Trophoblast cell (in vitro differentiated cells and primary cell): ENCODE data around the gene RPL10A.

Experiments
- DNase-seq, 2 donors: peaks; one replicate each; pipeline ENCODE4 v3.0.0-alpha.2; 2016
- H2AFZ ChIP-seq: 2 replicates; pipeline ENCODE4 v1.6.1; 2013; ENCODE audit warnings: low read length, moderate library complexity, mild to moderate bottlenecking; ENCODE audit not compliant: insufficient read depth, poor library complexity
- H2AK5ac ChIP-seq: 2 replicates; pipeline ENCODE4 v1.6.1; 2013; ENCODE audit warnings: mild to moderate bottlenecking, low read length
- H2BK120ac ChIP-seq: 2 replicates; pipeline ENCODE4 v1.6.1; 2013; ENCODE audit warnings: low read length, mild to moderate bottlenecking, moderate library complexity; ENCODE audit not compliant: insufficient read depth, poor library complexity
- H2BK12ac ChIP-seq: 2 replicates; pipeline ENCODE4 v1.6.1; 2013; ENCODE audit warnings: mild to moderate bottlenecking, low read length, moderate library complexity
- H2BK5ac ChIP-seq: 2 replicates; pipeline ENCODE4 v1.6.1; 2013; ENCODE audit warnings: low read length, low read depth, moderate library complexity, mild to moderate bottlenecking; ENCODE audit not compliant: poor library complexity
- H3K14ac ChIP-seq: 2 replicates; pipeline ENCODE4 v1.6.1; 2013; ENCODE audit warnings: mild to moderate bottlenecking, low read length
- H3K18ac ChIP-seq: 2 replicates; pipeline ENCODE4 v1.6.1; 2013; ENCODE audit warnings: mild to moderate bottlenecking, low read length
- H3K23ac ChIP-seq: 2 replicates; pipeline ENCODE4 v1.6.1; 2013; ENCODE audit warnings: low read length
- H3K27ac ChIP-seq: 2 replicates; pipeline ENCODE4 v1.5.1; 2013; ENCODE audit warnings: low read depth, mild to moderate bottlenecking, inconsistent platforms, low read length, moderate library complexity
- H3K27me3 ChIP-seq: 2 replicates; pipeline ENCODE4 v1.6.1; 2013; ENCODE audit warnings: inconsistent platforms, mild to moderate bottlenecking, low read length, moderate library complexity; ENCODE audit not compliant: insufficient read depth
- H3K36me3 ChIP-seq, 2 experiments: 1 replicate in 1 of 2; 2 replicates in 1 of 2; pipeline ENCODE4 v1.6.1; 2013; ENCODE audit warnings: low read length in 2 of 2, mild to moderate bottlenecking in 2 of 2, moderate library complexity in 1 of 2; ENCODE audit not compliant: insufficient read depth in 2 of 2, control insufficient read depth in 1 of 2
- H3K4ac ChIP-seq: 2 replicates; pipeline ENCODE4 v1.6.1; 2013; ENCODE audit warnings: low read depth, mild to moderate bottlenecking, low read length, moderate library complexity
- H3K4me1 ChIP-seq, 2 experiments: 1 replicate in 1 of 2; 2 replicates in 1 of 2; pipeline ENCODE4 v1.6.1; 2013; ENCODE audit warnings: low read length in 2 of 2, mild to moderate bottlenecking in 2 of 2, moderate library complexity in 1 of 2; ENCODE audit not compliant: insufficient read depth in 2 of 2, control insufficient read depth in 1 of 2
- H3K4me2 ChIP-seq: 2 replicates; pipeline ENCODE4 v1.6.1; 2013; ENCODE audit warnings: inconsistent platforms, mild to moderate bottlenecking, low read length, moderate library complexity
- H3K4me3 ChIP-seq: 2 replicates; pipeline ENCODE4 v1.5.1; 2013; ENCODE audit warnings: mild to moderate bottlenecking, low read depth, low read length, inconsistent platforms
- H3K79me1 ChIP-seq: one replicate; pipeline ENCODE4 v1.6.1; 2013; ENCODE audit warnings: low read length
- H3K79me2 ChIP-seq: 2 replicates; pipeline ENCODE4 v1.6.1; 2013; ENCODE audit warnings: low read length, mild to moderate bottlenecking; ENCODE audit not compliant: control insufficient read depth, insufficient read depth, poor library complexity
- H3K9ac ChIP-seq: 2 replicates; pipeline ENCODE4 v1.6.1; 2013; ENCODE audit warnings: mild to moderate bottlenecking, low read length
- H3K9me3 ChIP-seq: 2 replicates; pipeline ENCODE4 v1.6.1; 2013; ENCODE audit warnings: low read depth, mild to moderate bottlenecking, control low read depth, inconsistent platforms, low read length; ENCODE audit not compliant: insufficient read depth
- H4K12ac ChIP-seq: 2 replicates; pipeline ENCODE4 v1.6.1; 2013; ENCODE audit warnings: low read depth, mild to moderate bottlenecking, low read length, moderate library complexity
- H4K8ac ChIP-seq: 2 replicates; pipeline ENCODE4 v1.6.1; 2013; ENCODE audit warnings: low read depth, mild to moderate bottlenecking, low read length, moderate library complexity
- H4K91ac ChIP-seq: one replicate; pipeline ENCODE4 v1.6.1; 2013; ENCODE audit warnings: low read depth, mild to moderate bottlenecking, low read length, moderate library complexity
- WGBS: extraction: QIAGEN DNeasy Blood & Tissue Kit; methylation state at CpG from one replicate; pipeline ENCODE4 v1.1.7; 2013; ENCODE audit warnings: missing lambda C conversion rate; ENCODE audit not compliant: insufficient read length, insufficient coverage; ENCODE audit errors: extremely low coverage; 5-methylcytosine and 5-hydroxymethylcytosine counted together

Gene RPL10A

DNA sequence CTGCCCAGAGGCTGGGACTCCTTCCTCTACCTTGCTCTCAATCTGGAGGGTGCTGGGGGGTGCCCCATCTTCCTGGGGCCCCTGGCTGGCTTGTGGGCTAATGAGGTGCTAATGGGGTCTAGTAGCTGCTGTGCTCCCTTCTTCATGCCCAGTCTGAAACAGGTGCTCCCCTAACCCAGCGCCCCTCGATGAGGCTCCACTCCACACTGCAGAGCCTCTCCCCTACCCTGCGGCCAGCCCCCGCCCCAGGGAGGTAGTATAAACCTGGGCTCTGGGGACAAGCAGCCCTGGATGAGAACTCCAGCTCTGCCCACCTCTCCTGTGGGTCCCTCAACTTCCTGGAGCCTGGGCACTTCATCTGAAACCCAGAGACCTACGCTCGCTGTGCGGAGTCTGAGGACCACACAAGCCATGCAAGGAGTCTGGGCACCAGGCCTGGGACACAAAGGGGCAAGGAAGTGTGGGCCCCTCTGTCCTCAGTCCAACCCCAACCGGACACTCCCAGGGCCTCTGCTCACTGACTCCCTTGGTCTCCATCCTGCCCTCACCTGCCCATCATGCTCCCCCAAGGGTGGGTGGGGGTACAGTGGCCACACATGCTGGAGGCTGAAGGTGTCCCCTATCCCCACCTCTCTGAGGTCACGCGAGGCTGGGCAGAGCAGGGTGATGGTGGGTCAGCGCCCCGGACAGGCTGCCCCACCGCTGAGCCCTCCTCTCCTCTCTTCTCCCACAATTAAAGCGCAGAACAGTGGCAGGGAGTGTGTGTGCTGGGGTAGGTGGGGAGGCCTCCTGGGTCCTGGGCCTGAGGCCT, 6.1 kb downstream of the RPL10A start:
- H2BK12ac ChIP-seq: no peak overlapping the region
- H3K9ac ChIP-seq: no peak overlapping the region
- DNase-seq: no peak
- peak overlapping the region; percentile 13 for H2BK5ac ChIP-seq
- no peak overlapping the region for H2AFZ ChIP-seq
- H4K91ac ChIP-seq: no peak overlapping the region
- H3K23ac ChIP-seq: no peak overlapping the region
- no peak overlapping the region for H3K27ac ChIP-seq
- H2BK120ac ChIP-seq: no peak overlapping the region
- peaks cover 3% of the 10 kb centered on the region for H3K79me1 ChIP-seq
- H3K4ac ChIP-seq: no peak overlapping the region
- no peaks in the 10 kb centered on the region for H3K27me3 ChIP-seq
- no peak overlapping the region for H3K14ac ChIP-seq
- no peak overlapping the region for H3K4me3 ChIP-seq
- H3K4me1 ChIP-seq: peaks cover 6 to 14% of the 10 kb centered on the region in 2 experiments
- H3K79me2 ChIP-seq: peaks cover 6% of the 10 kb centered on the region
- H3K36me3 ChIP-seq: peaks cover 77 to 80% of the 10 kb centered on the region in 2 experiments
- no CpG with 5 or more reads among the region's 14 CpGs for WGBS
- H4K8ac ChIP-seq: peak overlapping the region; percentile 16
- H3K9me3 ChIP-seq: peaks cover 2% of the 10 kb centered on the region
- H4K12ac ChIP-seq: no peak overlapping the region
- no peak overlapping the region for H3K18ac ChIP-seq
- H2AK5ac ChIP-seq: no peak overlapping the region
- H3K4me2 ChIP-seq: no peak overlapping the region

DNA sequence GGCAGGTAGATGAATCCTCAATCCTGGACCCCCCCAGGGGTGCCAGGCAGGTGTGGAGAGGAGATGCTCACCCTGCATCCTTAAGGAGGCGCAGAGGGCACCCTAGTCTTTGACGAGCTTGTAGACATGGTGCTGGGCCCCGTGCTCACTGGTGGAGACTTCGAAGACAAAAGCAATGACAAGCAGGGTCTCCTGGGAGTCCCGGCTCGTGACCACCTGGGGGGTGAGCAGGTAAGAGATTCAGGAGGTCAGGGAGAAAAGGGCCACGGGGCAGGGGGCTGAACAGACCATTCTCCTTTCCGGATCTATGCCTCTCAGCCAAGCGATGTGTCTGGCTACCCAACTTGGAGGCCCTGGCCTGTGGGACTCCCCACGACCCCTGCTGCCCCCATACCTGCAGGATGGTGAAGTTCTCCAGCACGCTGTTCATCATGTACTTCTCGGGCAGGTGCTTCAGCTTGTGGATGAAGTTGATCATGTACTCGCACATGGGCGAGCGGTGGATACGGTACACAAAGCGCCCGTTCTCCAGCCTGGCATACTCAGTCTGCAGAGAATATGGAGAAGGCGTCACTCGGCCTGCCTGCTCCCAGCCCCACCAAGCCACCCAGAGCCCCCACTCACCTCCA, 6.9 kb downstream of the RPL10A start:
- Histone ChIP-seq H3K36me3 (peaks cover 78 to 80% of the 10 kb centered on the region in 2 experiments), H3K79me2 (no peaks in the 10 kb centered on the region), H3K4me2 (no peak overlapping the region), H3K9ac (no peak overlapping the region), H2AK5ac (no peak overlapping the region), H3K9me3 (peaks cover 2% of the 10 kb centered on the region), H3K23ac (no peak overlapping the region), H3K79me1 (peaks cover 3% of the 10 kb centered on the region), H3K14ac (no peak overlapping the region), H2BK12ac (no peak overlapping the region), H3K4ac (no peak overlapping the region), H3K27ac (no peak overlapping the region), H3K18ac (no peak overlapping the region), H3K27me3 (no peaks in the 10 kb centered on the region), H3K4me1 (peaks cover 6 to 10% of the 10 kb centered on the region in 2 experiments), H3K4me3 (no peak overlapping the region), H2AFZ (no peak overlapping the region), H4K91ac (no peak overlapping the region), H4K8ac (no peak overlapping the region), H2BK120ac (no peak overlapping the region), H2BK5ac (no peak overlapping the region), H4K12ac (no peak overlapping the region)
- DNase-seq: no peak
- WGBS: no CpG with 5 or more reads among the region's 20 CpGs

DNA sequence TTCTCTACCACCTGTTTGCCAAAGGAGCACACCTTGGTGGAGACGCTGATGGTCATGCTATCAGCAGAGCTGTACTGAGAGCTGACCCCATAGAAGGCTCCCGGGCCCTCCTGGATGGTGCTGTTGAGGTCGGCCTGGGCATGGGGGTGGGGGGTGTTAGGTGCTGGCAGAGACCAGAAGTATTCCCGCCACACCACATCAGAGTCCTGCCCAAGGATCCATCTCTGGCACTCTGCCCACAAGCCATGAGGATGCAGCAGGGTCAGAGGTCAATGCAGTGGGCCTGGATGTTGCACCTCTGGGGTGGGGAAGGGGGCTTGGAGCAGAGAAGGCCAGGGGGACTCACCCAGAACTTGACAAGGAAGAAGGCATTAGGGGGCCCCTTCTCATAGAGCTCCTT, 7.4 kb downstream of the RPL10A start:
- no CpG with 5 or more reads among the region's 4 CpGs for WGBS

DNA sequence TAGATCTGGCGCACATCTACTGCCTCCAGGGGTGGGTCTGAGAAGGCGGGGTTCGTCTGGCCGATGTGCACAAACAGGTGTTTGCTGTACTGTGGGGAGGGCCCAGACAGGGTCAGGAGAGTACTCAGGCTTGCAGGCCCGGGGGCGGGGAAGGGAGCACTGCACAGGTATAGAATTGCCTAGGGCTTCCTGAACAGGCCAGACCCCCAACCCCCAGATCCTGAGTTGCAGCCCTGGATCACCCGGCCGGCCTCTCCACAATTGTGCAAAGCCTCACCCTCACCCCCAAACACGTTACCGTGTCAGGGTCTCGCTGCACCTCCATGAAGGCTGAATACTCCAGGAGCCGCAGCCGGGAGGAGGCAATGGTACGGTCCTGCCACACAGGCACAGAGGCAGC, 7.8 kb downstream of the RPL10A start:
- no peaks in the 10 kb centered on the region for H3K27me3 ChIP-seq
- H2BK12ac ChIP-seq: no peak overlapping the region
- H2BK120ac ChIP-seq: no peak overlapping the region
- no peak overlapping the region for H2AFZ ChIP-seq
- no CpG with 5 or more reads among the region's 14 CpGs for WGBS
- H3K14ac ChIP-seq: no peak overlapping the region
- no peak overlapping the region for H4K91ac ChIP-seq
- H4K12ac ChIP-seq: no peak overlapping the region
- no peak overlapping the region for H4K8ac ChIP-seq
- H3K23ac ChIP-seq: no peak overlapping the region
- H2AK5ac ChIP-seq: no peak overlapping the region
- H3K79me2 ChIP-seq: no peaks in the 10 kb centered on the region
- H3K18ac ChIP-seq: peak overlapping the region; percentile 11
- no peak for DNase-seq
- H3K27ac ChIP-seq: no peak overlapping the region
- H3K4ac ChIP-seq: no peak overlapping the region
- peaks cover 81 to 86% of the 10 kb centered on the region in 2 experiments for H3K36me3 ChIP-seq
- H3K9me3 ChIP-seq: peaks cover 2% of the 10 kb centered on the region
- peaks cover 3% of the 10 kb centered on the region for H3K79me1 ChIP-seq
- H2BK5ac ChIP-seq: no peak overlapping the region
- H3K9ac ChIP-seq: no peak overlapping the region
- H3K4me3 ChIP-seq: no peak overlapping the region
- no peak overlapping the region for H3K4me2 ChIP-seq
- peaks cover 4% of the 10 kb centered on the region in 2 experiments for H3K4me1 ChIP-seq

More for the DNA sequence above, 7.4 kb downstream of the RPL10A start:
- no peaks in the 10 kb centered on the region for H3K27me3 ChIP-seq
- H2AFZ ChIP-seq: no peak overlapping the region
- H2BK120ac ChIP-seq: no peak overlapping the region
- no peak overlapping the region for H3K9ac ChIP-seq
- no peak for DNase-seq
- no peak overlapping the region for H3K4me3 ChIP-seq
- no peak overlapping the region for H4K12ac ChIP-seq
- H3K4me1 ChIP-seq: peaks cover 6 to 7% of the 10 kb centered on the region in 2 experiments
- H4K8ac ChIP-seq: no peak overlapping the region
- no peaks in the 10 kb centered on the region for H3K79me2 ChIP-seq
- no peak overlapping the region for H4K91ac ChIP-seq
- H3K4me2 ChIP-seq: no peak overlapping the region
- peaks cover 2% of the 10 kb centered on the region for H3K9me3 ChIP-seq
- peaks cover 78 to 82% of the 10 kb centered on the region in 2 experiments for H3K36me3 ChIP-seq
- no peak overlapping the region for H3K27ac ChIP-seq
- H3K4ac ChIP-seq: no peak overlapping the region
- H2BK5ac ChIP-seq: no peak overlapping the region
- no peak overlapping the region for H3K23ac ChIP-seq
- H3K14ac ChIP-seq: no peak overlapping the region
- no peak overlapping the region for H3K18ac ChIP-seq
- H2AK5ac ChIP-seq: no peak overlapping the region
- H2BK12ac ChIP-seq: no peak overlapping the region
- peaks cover 3% of the 10 kb centered on the region for H3K79me1 ChIP-seq
